H9 (cell line): ENCODE results near the gene DOCK2. TPM values are rescaled to one million over a fixed set of nuclear protein-coding genes. Genes with fewer than 3 reads are reported as not detected.

ENCODE experiments used
- DNase-seq: peaks from one replicate; pipeline ENCODE4 v3.0.0-alpha.2; 2017
- H2AFZ ChIP-seq: one replicate; pipeline ENCODE4 v1.6.1; 2013; ENCODE audit warnings: mild to moderate bottlenecking, low read length, control low read depth, moderate library complexity
- H2AK5ac ChIP-seq: 2 replicates; pipeline ENCODE4 v1.6.1; 2013; ENCODE audit warnings: low read length, control low read depth, mixed read lengths; ENCODE audit not compliant: insufficient read length
- H2BK120ac ChIP-seq: one replicate; pipeline ENCODE4 v1.6.1; 2013; ENCODE audit warnings: low read depth, mild to moderate bottlenecking, low read length, control low read depth, inconsistent platforms; ENCODE audit not compliant: poor library complexity, severe bottlenecking
- H2BK12ac ChIP-seq: 2 replicates; pipeline ENCODE4 v1.6.1; 2013; ENCODE audit warnings: low read length, control low read depth, mixed read lengths, low read depth; ENCODE audit not compliant: insufficient read length
- H2BK15ac ChIP-seq: 2 replicates; pipeline ENCODE4 v1.6.1; 2013; ENCODE audit warnings: low read depth, low read length, control low read depth
- H2BK20ac ChIP-seq: one replicate; pipeline ENCODE4 v1.6.1; 2013; ENCODE audit warnings: low read depth, mild to moderate bottlenecking, low read length, control low read depth, inconsistent platforms; ENCODE audit not compliant: poor library complexity, severe bottlenecking
- H2BK5ac ChIP-seq: 2 replicates; pipeline ENCODE4 v1.6.1; 2013; ENCODE audit warnings: low read length, control low read depth, mixed read lengths; ENCODE audit not compliant: insufficient read length
- H3K14ac ChIP-seq: 2 replicates; pipeline ENCODE4 v1.6.1; 2013; ENCODE audit warnings: low read length, control low read depth; ENCODE audit not compliant: insufficient read depth
- H3K18ac ChIP-seq: 2 replicates; pipeline ENCODE4 v1.6.1; 2013; ENCODE audit warnings: low read depth, mild to moderate bottlenecking, mixed read lengths, low read length, control low read depth; ENCODE audit not compliant: insufficient read length
- H3K23ac ChIP-seq: 2 replicates; pipeline ENCODE4 v1.6.1; 2013; ENCODE audit warnings: low read length, control low read depth, mixed read lengths, low read depth; ENCODE audit not compliant: insufficient read length
- H3K23me2 ChIP-seq: 2 replicates; pipeline ENCODE4 v1.6.1; 2013; ENCODE audit warnings: low read depth, mild to moderate bottlenecking, mixed read lengths, low read length, control low read depth; ENCODE audit not compliant: insufficient read length, poor library complexity, severe bottlenecking
- H3K27ac ChIP-seq: 2 replicates; pipeline ENCODE4 v1.5.1; 2013; ENCODE audit warnings: low read length, control low read depth, mixed read lengths, low read depth; ENCODE audit not compliant: insufficient read length
- H3K27me3 ChIP-seq: 2 replicates; pipeline ENCODE4 v1.6.1; 2013; ENCODE audit warnings: low read length, control low read depth, inconsistent platforms; ENCODE audit not compliant: insufficient read depth
- H3K4ac ChIP-seq: 2 replicates; pipeline ENCODE4 v1.6.1; 2013; ENCODE audit warnings: low read depth, mild to moderate bottlenecking, control low read depth, inconsistent platforms, low read length, moderate library complexity
- H3K4me1 ChIP-seq: 2 replicates; pipeline ENCODE4 v1.6.1; 2013; ENCODE audit warnings: low read length, control low read depth, inconsistent platforms; ENCODE audit not compliant: insufficient read depth
- H3K4me2 ChIP-seq: 2 replicates; pipeline ENCODE4 v1.6.1; 2013; ENCODE audit warnings: low read length, control low read depth, mixed read lengths; ENCODE audit not compliant: insufficient read length, insufficient read depth
- H3K56ac ChIP-seq: 2 replicates; pipeline ENCODE4 v1.6.1; 2013; ENCODE audit warnings: low read depth, mild to moderate bottlenecking, mixed read lengths, low read length, control low read depth; ENCODE audit not compliant: insufficient read length
- H3K79me1 ChIP-seq: 2 replicates; pipeline ENCODE4 v1.6.1; 2013; ENCODE audit warnings: low read depth, mild to moderate bottlenecking, moderate library complexity, low read length, control low read depth, inconsistent platforms; ENCODE audit not compliant: insufficient read depth, poor library complexity, severe bottlenecking
- H3K79me2 ChIP-seq: 2 replicates; pipeline ENCODE4 v1.6.1; 2013; ENCODE audit warnings: low read length, control low read depth, inconsistent platforms; ENCODE audit not compliant: insufficient read depth
- H3K9ac ChIP-seq: 2 replicates; pipeline ENCODE4 v1.6.1; 2013; ENCODE audit warnings: low read length, control low read depth, mixed read lengths; ENCODE audit not compliant: insufficient read length; ENCODE audit errors: extremely low read depth
- H3K9me3 ChIP-seq: one replicate; pipeline ENCODE4 v1.6.1; 2013; ENCODE audit warnings: low read depth, low read length, inconsistent platforms; ENCODE audit not compliant: control insufficient read depth
- H3T11ph ChIP-seq: one replicate; pipeline ENCODE4 v1.6.1; 2013; ENCODE audit warnings: mild to moderate bottlenecking, low read length, control low read depth, inconsistent platforms
- H4K20me1 ChIP-seq: one replicate; pipeline ENCODE4 v1.6.1; 2013; ENCODE audit not compliant: control insufficient read depth, insufficient read length, insufficient read depth
- H4K5ac ChIP-seq: 2 replicates; pipeline ENCODE4 v1.6.1; 2013; ENCODE audit warnings: low read depth, mild to moderate bottlenecking, mixed read lengths, low read length, control low read depth; ENCODE audit not compliant: insufficient read length
- H4K8ac ChIP-seq: replicated peaks from 2 replicates; pipeline ENCODE4 v1.6.1; 2013; ENCODE audit warnings: low read length, control low read depth, mixed read lengths, low read depth; ENCODE audit not compliant: insufficient read length
- H4K91ac ChIP-seq: 2 replicates; pipeline ENCODE4 v1.6.1; 2013; ENCODE audit warnings: low read depth, mild to moderate bottlenecking, moderate library complexity, mixed read lengths, low read length, control low read depth; ENCODE audit not compliant: insufficient read length
- H3K27ac Mint-ChIP-seq, 3 experiments: 2 replicates in 2 of 3; 3 replicates in 1 of 3; pipeline ENCODE4 v1.8.0; 2020 to 2021; ENCODE audit warnings: mixed read lengths in 3 of 3, mild to moderate bottlenecking in 1 of 3, moderate library complexity in 1 of 3
- H3K27me3 Mint-ChIP-seq: 2 replicates; pipeline ENCODE4 v1.8.0; 2021; ENCODE audit warnings: low read depth, mild to moderate bottlenecking, moderate library complexity, mixed read lengths
- H3K36me3 Mint-ChIP-seq, 3 experiments: 2 replicates in 2 of 3; 3 replicates in 1 of 3; pipeline ENCODE4 v1.8.0; 2020 to 2021; ENCODE audit warnings: low read depth in 3 of 3, mixed read lengths in 3 of 3; ENCODE audit not compliant: insufficient read depth in 1 of 3
- H3K4me1 Mint-ChIP-seq, 2 experiments: 2 replicates each; pipeline ENCODE4 v1.8.0; 2020; ENCODE audit warnings: mixed read lengths in 2 of 2
- H3K4me3 Mint-ChIP-seq, 2 experiments: 2 replicates in 1 of 2; 3 replicates in 1 of 2; pipeline ENCODE4 v1.8.0; 2020 to 2021; ENCODE audit warnings: mild to moderate bottlenecking in 2 of 2, mixed read lengths in 2 of 2, moderate library complexity in 1 of 2
- H3K9me3 Mint-ChIP-seq, 2 experiments: 2 replicates in 1 of 2; 3 replicates in 1 of 2; pipeline ENCODE4 v1.8.0; 2020; ENCODE audit warnings: mild to moderate bottlenecking in 2 of 2, mixed read lengths in 2 of 2, moderate library complexity in 1 of 2
- CTCF ChIP-seq: fragments of 200-600 bp; sonication (generic); conservative IDR thresholded peaks from 3 replicates; pipeline ENCODE4 v1.8.0; 2021; ENCODE audit warnings: antibody characterized with exemption, mild to moderate bottlenecking
- WGBS: extraction: QIAGEN DNeasy Blood & Tissue Kit; methylation state at CpG from one replicate; pipeline ENCODE4 v1.1.7; 2013; ENCODE audit warnings: missing lambda C conversion rate, low lambda C conversion rate, mixed read lengths; ENCODE audit not compliant: insufficient read length; ENCODE audit errors: extremely low coverage; 5-methylcytosine and 5-hydroxymethylcytosine counted together
- total RNA-seq: library from RNA; stranded (reverse); gene quantifications from 2 replicates; pipeline ENCODE4 v1.2.1, GENCODE V29; 2021

Gene DOCK2
- total RNA-seq, 1 experiment from 2014 or later, result 7.8 TPM

- H3K27me3 Mint-ChIP-seq, result peaks cover 1% of the 10 kb centered on the region; the same call in 1 of the 2 replicates
- H3K79me1 ChIP-seq, result no peaks in the 10 kb centered on the region
- no peaks in the 10 kb centered on the region for H3K4me1 ChIP-seq
- no peaks in the 10 kb centered on the region; a peak in 1 of 4 replicates for H3K4me1 Mint-ChIP-seq
- no peaks in the 10 kb centered on the region for H3K36me3 Mint-ChIP-seq
- H3K14ac ChIP-seq, result no peak overlapping the region
- TF ChIP-seq CTCF, result no peak
- H4K5ac ChIP-seq, result no peak overlapping the region
- DNase-seq, result no peak
- H3K23ac ChIP-seq, result no peak overlapping the region
- H3T11ph ChIP-seq, result no peak overlapping the region
- H2AFZ ChIP-seq, result no peak overlapping the region
- no peak overlapping the region for H4K8ac ChIP-seq
- no peak overlapping the region for H3K4me3 Mint-ChIP-seq
- H4K91ac ChIP-seq, result no peak overlapping the region
- H3K4me2 ChIP-seq, result no peak overlapping the region
- peaks cover 9 to 15% of the 10 kb centered on the region in 2 experiments; a peak in 4 of 5 replicates for H3K9me3 Mint-ChIP-seq
- no peaks in the 10 kb centered on the region for H3K27me3 ChIP-seq
- H2BK5ac ChIP-seq, result no peak overlapping the region
- H3K9ac ChIP-seq, result no peak overlapping the region
- no peak overlapping the region for H3K4ac ChIP-seq
- no peaks in the 10 kb centered on the region for H3K23me2 ChIP-seq
- no peak overlapping the region for H2AK5ac ChIP-seq
- no peak overlapping the region for H3K27ac ChIP-seq
- no peaks in the 10 kb centered on the region for H4K20me1 ChIP-seq
- no peak overlapping the region for H2BK15ac ChIP-seq
- H3K9me3 ChIP-seq, result no peaks in the 10 kb centered on the region
- no peak overlapping the region for H3K27ac Mint-ChIP-seq
- H3K79me2 ChIP-seq, result no peaks in the 10 kb centered on the region
- no peak overlapping the region for H3K56ac ChIP-seq
- no peak overlapping the region for H2BK12ac ChIP-seq
- H2BK120ac ChIP-seq, result no peak overlapping the region
- H2BK20ac ChIP-seq, result no peak overlapping the region
- WGBS, result no CpG with 5 or more reads among the region's 4 CpGs
- H3K18ac ChIP-seq, result no peak overlapping the region
These were observed 26.5 kb upstream of the DOCK2 start for GRCh38 chr5:169610606-169611005.
